ENCODE measurements around the gene N4BP2. TPM values are rescaled to one million over a fixed set of nuclear protein-coding genes. Genes with fewer than 3 reads are reported as not detected.

Gene N4BP2
- polyA plus RNA-seq, 1 of the 3 experiments (the other 2 are of a cell fraction), result 1.2 TPM

- no peak overlapping the region for H3K27ac ChIP-seq (ENCODE audit: low read depth in 2 of 2, low read length in 1 of 2)
- no peaks in the 10 kb centered on the region for H3K9me2 ChIP-seq
- H3K4me1 ChIP-seq (ENCODE audit: control insufficient read depth in 1 of 2, insufficient read depth in 2 of 2, low read depth in 1 of 2, low read length in 1 of 2), result no peaks in the 10 kb centered on the region
- no peak overlapping the region for H2AFZ ChIP-seq (ENCODE audit: low read depth)
- H3K9ac ChIP-seq, result no peak overlapping the region
- H3K36me3 ChIP-seq (replicated peaks in 1 of 2; ENCODE audit: control insufficient read depth in 1 of 2, insufficient read depth in 2 of 2, low read length in 1 of 2), result peaks cover 0 to 4% of the 10 kb centered on the region in 2 experiments
- WGBS (ENCODE audit: low lambda C conversion rate), result 82% methylated on average over 1 of the region's 1 CpG
- no peaks in the 10 kb centered on the region for H3K27me3 ChIP-seq (ENCODE audit: insufficient read depth)
- no peak for DNase-seq
- no peaks in the 10 kb centered on the region for H3F3A ChIP-seq (replicated peaks; ENCODE audit: insufficient read depth)
- TF ChIP-seq MEF2A (IDR thresholded peaks at IDR 0.05; ENCODE audit: borderline replicate concordance, low read depth) (no peak), GATA2 (CRISPR knock-in tag; IDR thresholded peaks at IDR 0.05) (no peak), MXI1 (IDR thresholded peaks at IDR 0.05; ENCODE audit: low read depth, low read length) (no peak), REST (IDR thresholded peaks at IDR 0.05; ENCODE audit: low read depth, low read length) (no peak), GABPA (IDR thresholded peaks at IDR 0.05; ENCODE audit: low read depth) (no peak), RCOR1 (IDR thresholded peaks at IDR 0.05; ENCODE audit: low read length) (no peak), CHD2 (IDR thresholded peaks at IDR 0.05; ENCODE audit: low read length, partially characterized antibody) (no peak), TAF1 (IDR thresholded peaks at IDR 0.05; ENCODE audit: borderline replicate concordance, low read depth, low read length) (no peak), RAD21 (IDR thresholded peaks at IDR 0.05; ENCODE audit: low read length) (no peak), YY1 (IDR thresholded peaks at IDR 0.05; ENCODE audit: low read depth) (no peak), EZH2phosphoT487 (IDR thresholded peaks at IDR 0.05; ENCODE audit: borderline replicate concordance, low read depth) (no peak), FOXM1 (IDR thresholded peaks at IDR 0.05; ENCODE audit: low read depth) (no peak), RXRA (IDR thresholded peaks at IDR 0.05; ENCODE audit: borderline replicate concordance, low read depth) (no peak), POLR2AphosphoS5 (IDR thresholded peaks at IDR 0.05; ENCODE audit: low read depth, low read length) (no peak), NFIC (IDR thresholded peaks at IDR 0.05; ENCODE audit: borderline replicate concordance) (no peak)
- TF ChIP-seq, protein P1, sequence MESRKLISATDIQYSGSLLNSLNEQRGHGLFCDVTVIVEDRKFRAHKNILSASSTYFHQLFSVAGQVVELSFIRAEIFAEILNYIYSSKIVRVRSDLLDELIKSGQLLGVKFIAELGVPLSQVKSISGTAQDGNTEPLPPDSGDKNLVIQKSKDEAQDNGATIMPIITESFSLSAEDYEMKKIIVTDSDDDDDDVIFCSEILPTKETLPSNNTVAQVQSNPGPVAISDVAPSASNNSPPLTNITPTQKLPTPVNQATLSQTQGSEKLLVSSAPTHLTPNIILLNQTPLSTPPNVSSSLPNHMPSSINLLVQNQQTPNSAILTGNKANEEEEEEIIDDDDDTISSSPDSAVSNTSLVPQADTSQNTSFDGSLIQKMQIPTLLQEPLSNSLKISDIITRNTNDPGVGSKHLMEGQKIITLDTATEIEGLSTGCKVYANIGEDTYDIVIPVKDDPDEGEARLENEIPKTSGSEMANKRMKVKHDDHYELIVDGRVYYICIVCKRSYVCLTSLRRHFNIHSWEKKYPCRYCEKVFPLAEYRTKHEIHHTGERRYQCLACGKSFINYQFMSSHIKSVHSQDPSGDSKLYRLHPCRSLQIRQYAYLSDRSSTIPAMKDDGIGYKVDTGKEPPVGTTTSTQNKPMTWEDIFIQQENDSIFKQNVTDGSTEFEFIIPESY (IDR thresholded peaks at IDR 0.05; ENCODE audit: borderline replicate concordance, low read depth), result no peak
- TF ChIP-seq, protein P2, sequence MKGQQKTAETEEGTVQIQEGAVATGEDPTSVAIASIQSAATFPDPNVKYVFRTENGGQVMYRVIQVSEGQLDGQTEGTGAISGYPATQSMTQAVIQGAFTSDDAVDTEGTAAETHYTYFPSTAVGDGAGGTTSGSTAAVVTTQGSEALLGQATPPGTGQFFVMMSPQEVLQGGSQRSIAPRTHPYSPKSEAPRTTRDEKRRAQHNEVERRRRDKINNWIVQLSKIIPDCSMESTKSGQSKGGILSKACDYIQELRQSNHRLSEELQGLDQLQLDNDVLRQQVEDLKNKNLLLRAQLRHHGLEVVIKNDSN (IDR thresholded peaks at IDR 0.05; ENCODE audit: borderline replicate concordance, low read depth), result no peak
- TF ChIP-seq, protein P3, sequence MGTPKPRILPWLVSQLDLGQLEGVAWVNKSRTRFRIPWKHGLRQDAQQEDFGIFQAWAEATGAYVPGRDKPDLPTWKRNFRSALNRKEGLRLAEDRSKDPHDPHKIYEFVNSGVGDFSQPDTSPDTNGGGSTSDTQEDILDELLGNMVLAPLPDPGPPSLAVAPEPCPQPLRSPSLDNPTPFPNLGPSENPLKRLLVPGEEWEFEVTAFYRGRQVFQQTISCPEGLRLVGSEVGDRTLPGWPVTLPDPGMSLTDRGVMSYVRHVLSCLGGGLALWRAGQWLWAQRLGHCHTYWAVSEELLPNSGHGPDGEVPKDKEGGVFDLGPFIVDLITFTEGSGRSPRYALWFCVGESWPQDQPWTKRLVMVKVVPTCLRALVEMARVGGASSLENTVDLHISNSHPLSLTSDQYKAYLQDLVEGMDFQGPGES (IDR thresholded peaks at IDR 0.05; ENCODE audit: low read depth, low read length), result no peak
- TF ChIP-seq, protein P4, sequence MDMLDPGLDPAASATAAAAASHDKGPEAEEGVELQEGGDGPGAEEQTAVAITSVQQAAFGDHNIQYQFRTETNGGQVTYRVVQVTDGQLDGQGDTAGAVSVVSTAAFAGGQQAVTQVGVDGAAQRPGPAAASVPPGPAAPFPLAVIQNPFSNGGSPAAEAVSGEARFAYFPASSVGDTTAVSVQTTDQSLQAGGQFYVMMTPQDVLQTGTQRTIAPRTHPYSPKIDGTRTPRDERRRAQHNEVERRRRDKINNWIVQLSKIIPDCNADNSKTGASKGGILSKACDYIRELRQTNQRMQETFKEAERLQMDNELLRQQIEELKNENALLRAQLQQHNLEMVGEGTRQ (IDR thresholded peaks at IDR 0.05; ENCODE audit: borderline replicate concordance, low read depth, low read length), result no peak
- H3K4me2 ChIP-seq, result no peak overlapping the region
- H4K20me1 ChIP-seq (ENCODE audit: insufficient read depth), result no peaks in the 10 kb centered on the region
- no peaks in the 10 kb centered on the region for H3K9me3 ChIP-seq
- H3K79me2 ChIP-seq (ENCODE audit: insufficient read depth), result peaks cover 12% of the 10 kb centered on the region; the same call in 1 of the 2 replicates
- ChIA-PET CTCF (no interaction called here), POLR2A (no interaction called here)
- no peak overlapping the region for H3K4me3 ChIP-seq (ENCODE audit: low read depth in 2 of 2, low read length in 1 of 2)
Observed at GRCh38 chr4:40070387-40070786, 13.7 kb downstream of the N4BP2 start.

Data from SK-N-SH (cell line).